ENCODE measurements around the gene AGO1.

- TF ChIP-seq CTCF (IDR thresholded peaks at IDR 0.05; ENCODE audit: low read depth, low read length): no peak
- no peak for TF ChIP-seq EZH2phosphoT487 (IDR thresholded peaks at IDR 0.05; ENCODE audit: low read depth)
Observed at GRCh38 chr1:35860696-35861095, 22.3 kb upstream of the AGO1 start.

All from OCI-LY3 (cell line).